ENCODE measurements around the gene MTMR3.
"Not testable (repeated sequence)": the region's sequence is repeated elsewhere in the genome, so short reads cannot be mapped to it uniquely, and the experiment has no call there.

Gene MTMR3

DNA sequence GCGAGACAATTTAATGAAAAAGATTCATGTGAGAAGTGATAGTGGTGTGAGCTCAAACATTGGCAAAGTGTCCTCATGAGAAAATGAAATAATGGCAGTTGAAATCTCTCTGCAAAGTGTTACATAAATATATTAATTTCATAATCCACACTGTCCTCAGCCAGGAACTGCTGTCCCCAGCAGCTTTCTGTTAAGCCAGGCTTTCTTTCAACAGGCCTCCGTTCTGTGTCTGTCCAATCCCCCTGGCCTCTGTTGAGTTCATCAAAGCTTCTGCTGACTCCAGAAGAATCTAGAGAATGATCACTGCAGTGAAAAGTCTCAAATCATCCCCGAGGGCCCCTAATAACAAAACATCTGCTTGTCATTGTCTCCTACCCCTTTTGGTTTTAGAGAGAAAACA is 34.9 kb upstream of the MTMR3 start:
- Histone ChIP-seq H2AK5ac (ENCODE audit: low read length) (no peak overlapping the region), H3K23ac (ENCODE audit: low read length) (no peak overlapping the region), H3K9ac (ENCODE audit: low read length) (no peak overlapping the region), H3K27me3 (ENCODE audit: insufficient read depth, low read length, poor library complexity) (no peaks in the 10 kb centered on the region), H4K5ac (ENCODE audit: low read length) (no peak overlapping the region), H3K4me2 (ENCODE audit: low read length) (no peak overlapping the region), H3K79me1 (ENCODE audit: low read length) (no peaks in the 10 kb centered on the region), H3K4me3 (ENCODE audit: low read length) (no peak overlapping the region), H3K56ac (ENCODE audit: low read length) (no peak overlapping the region), H2BK120ac (ENCODE audit: low read depth, low read length) (no peak overlapping the region), H2BK15ac (replicated peaks; ENCODE audit: low read depth) (no peak overlapping the region), H4K8ac (ENCODE audit: low read depth, low read length) (no peak overlapping the region), H3K36me3 (ENCODE audit: control insufficient read depth, insufficient read depth, low read length) (no peaks in the 10 kb centered on the region), H3K4ac (ENCODE audit: low read depth, low read length) (no peak overlapping the region), H3K18ac (ENCODE audit: low read length) (no peak overlapping the region), H3K79me2 (ENCODE audit: control insufficient read depth, insufficient read depth, low read length) (no peaks in the 10 kb centered on the region), H3K4me1 (ENCODE audit: control insufficient read depth, low read depth, low read length) (no peaks in the 10 kb centered on the region), H2BK5ac (ENCODE audit: low read length) (no peak overlapping the region), H3K27ac (ENCODE audit: low read depth, low read length) (no peak overlapping the region)
- no peak for DNase-seq
- WGBS (ENCODE audit: extremely low coverage, insufficient coverage, low lambda C conversion rate) = no CpG with 5 or more reads among the region's 3 CpGs

DNA sequence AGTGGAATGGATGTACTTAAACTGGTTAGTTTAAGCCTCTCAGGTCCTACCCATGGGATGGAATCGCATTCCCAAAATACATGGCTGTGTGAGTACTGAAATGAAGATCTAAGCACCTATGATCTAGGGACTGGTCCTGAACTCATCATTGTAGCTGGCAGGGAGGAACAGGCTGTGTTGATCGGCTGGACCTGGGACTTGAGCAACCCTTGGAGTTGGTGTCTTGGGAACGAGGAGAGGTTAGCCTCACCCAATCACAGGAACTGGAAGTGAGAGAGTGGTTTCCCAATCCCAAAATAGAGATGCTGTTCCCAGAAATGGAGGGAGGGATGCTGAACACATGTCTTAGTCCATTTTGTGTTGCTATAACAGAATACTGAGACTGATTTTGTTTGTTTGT is 28.5 kb upstream of the MTMR3 start:
- H2BK120ac ChIP-seq (ENCODE audit: low read depth, low read length) = no peak overlapping the region
- no peaks in the 10 kb centered on the region for H3K36me3 ChIP-seq (ENCODE audit: control insufficient read depth, insufficient read depth, low read length)
- DNase-seq = no peak
- H4K5ac ChIP-seq (ENCODE audit: low read length) = no peak overlapping the region
- no peak overlapping the region for H3K4ac ChIP-seq (ENCODE audit: low read depth, low read length)
- H2AK5ac ChIP-seq (ENCODE audit: low read length) = no peak overlapping the region
- no peak overlapping the region for H3K4me3 ChIP-seq (ENCODE audit: low read length)
- H3K18ac ChIP-seq (ENCODE audit: low read length) = no peak overlapping the region
- no peak overlapping the region for H4K8ac ChIP-seq (ENCODE audit: low read depth, low read length)
- no peaks in the 10 kb centered on the region for H3K79me1 ChIP-seq (ENCODE audit: low read length)
- H3K27me3 ChIP-seq (ENCODE audit: insufficient read depth, low read length, poor library complexity) = no peaks in the 10 kb centered on the region
- no peak overlapping the region for H2BK5ac ChIP-seq (ENCODE audit: low read length)
- H3K56ac ChIP-seq (ENCODE audit: low read length) = no peak overlapping the region
- no peak overlapping the region for H3K27ac ChIP-seq (ENCODE audit: low read depth, low read length)
- H3K4me2 ChIP-seq (ENCODE audit: low read length) = no peak overlapping the region
- WGBS (ENCODE audit: extremely low coverage, insufficient coverage, low lambda C conversion rate) = no CpG with 5 or more reads among the region's 3 CpGs
- H3K9ac ChIP-seq (ENCODE audit: low read length) = no peak overlapping the region
- no peak overlapping the region for H3K23ac ChIP-seq (ENCODE audit: low read length)
- no peaks in the 10 kb centered on the region for H3K4me1 ChIP-seq (ENCODE audit: control insufficient read depth, low read depth, low read length)
- H2BK15ac ChIP-seq (replicated peaks; ENCODE audit: low read depth) = no peak overlapping the region
- no peaks in the 10 kb centered on the region for H3K79me2 ChIP-seq (ENCODE audit: control insufficient read depth, insufficient read depth, low read length)

DNA sequence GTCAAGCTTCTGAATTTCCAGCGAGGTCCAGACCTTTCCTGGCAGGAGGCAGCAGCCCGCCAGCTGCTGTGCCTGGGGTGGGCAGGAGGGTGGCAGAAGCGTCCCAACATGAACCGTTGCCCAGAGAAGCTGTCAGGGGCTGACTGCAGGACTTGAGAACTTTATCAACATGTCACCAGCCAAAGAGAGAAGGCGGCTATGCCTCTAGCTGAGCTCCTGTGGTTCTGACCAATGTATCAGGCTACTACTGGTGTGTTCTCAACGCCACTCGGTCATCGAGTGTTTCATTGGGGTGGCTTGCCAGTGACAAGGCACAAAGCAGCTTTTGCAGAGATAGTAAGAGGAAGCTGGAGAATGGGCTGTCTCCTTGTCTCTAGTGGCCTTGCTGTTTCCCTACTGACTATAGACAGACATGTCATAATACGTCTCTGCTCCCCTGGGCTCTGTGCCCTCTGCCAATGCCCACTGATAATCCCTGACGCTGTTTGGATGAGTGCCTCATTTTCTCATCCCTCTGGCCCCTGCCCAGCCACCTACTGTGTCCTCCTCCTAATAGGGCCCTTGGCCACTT is 27.3 kb upstream of the MTMR3 start:
- H3K27ac ChIP-seq (ENCODE audit: low read depth, low read length) = no peak overlapping the region
- no peak overlapping the region for H3K9ac ChIP-seq (ENCODE audit: low read length)
- H3K4me3 ChIP-seq (ENCODE audit: low read length) = no peak overlapping the region
- H2AK5ac ChIP-seq (ENCODE audit: low read length) = no peak overlapping the region
- H4K8ac ChIP-seq (ENCODE audit: low read depth, low read length) = no peak overlapping the region
- H2BK120ac ChIP-seq (ENCODE audit: low read depth, low read length) = no peak overlapping the region
- no peaks in the 10 kb centered on the region for H3K36me3 ChIP-seq (ENCODE audit: control insufficient read depth, insufficient read depth, low read length)
- H3K4me2 ChIP-seq (ENCODE audit: low read length) = no peak overlapping the region
- no peak for DNase-seq
- no peaks in the 10 kb centered on the region for H3K79me2 ChIP-seq (ENCODE audit: control insufficient read depth, insufficient read depth, low read length)
- H3K4ac ChIP-seq (ENCODE audit: low read depth, low read length) = no peak overlapping the region
- WGBS (ENCODE audit: extremely low coverage, insufficient coverage, low lambda C conversion rate) = no CpG with 5 or more reads among the region's 10 CpGs
- no peak overlapping the region for H4K5ac ChIP-seq (ENCODE audit: low read length)
- H2BK15ac ChIP-seq (replicated peaks; ENCODE audit: low read depth) = no peak overlapping the region
- no peak overlapping the region for H3K23ac ChIP-seq (ENCODE audit: low read length)
- no peak overlapping the region for H3K56ac ChIP-seq (ENCODE audit: low read length)
- H3K79me1 ChIP-seq (ENCODE audit: low read length) = no peaks in the 10 kb centered on the region
- H3K18ac ChIP-seq (ENCODE audit: low read length) = no peak overlapping the region
- no peaks in the 10 kb centered on the region for H3K4me1 ChIP-seq (ENCODE audit: control insufficient read depth, low read depth, low read length)
- no peaks in the 10 kb centered on the region for H3K27me3 ChIP-seq (ENCODE audit: insufficient read depth, low read length, poor library complexity)
- H2BK5ac ChIP-seq (ENCODE audit: low read length) = no peak overlapping the region

DNA sequence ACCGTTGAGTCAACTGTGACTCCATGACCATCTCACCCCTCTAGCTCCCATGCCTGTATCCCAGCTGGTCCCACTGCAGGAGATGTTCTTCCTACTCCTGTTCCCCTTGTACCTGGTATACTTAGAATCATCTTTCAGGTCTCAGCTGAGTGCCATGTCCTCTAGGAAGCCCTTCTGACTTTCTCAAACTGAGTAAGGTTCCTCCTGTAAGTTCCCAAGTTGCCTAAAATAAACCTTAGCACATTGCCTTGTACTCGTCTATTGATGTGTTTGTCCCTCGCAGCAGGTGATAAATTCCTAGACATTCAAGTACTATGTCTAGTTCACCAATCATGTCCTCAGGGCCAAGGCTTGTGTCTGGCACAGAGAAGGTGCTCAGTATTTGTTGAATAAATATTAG is 26.5 kb upstream of the MTMR3 start:
- no peak for DNase-seq
- Histone ChIP-seq H2AK5ac (ENCODE audit: low read length) (no peak overlapping the region), H2BK15ac (replicated peaks; ENCODE audit: low read depth) (no peak overlapping the region), H3K27ac (ENCODE audit: low read depth, low read length) (no peak overlapping the region), H4K5ac (ENCODE audit: low read length) (no peak overlapping the region), H2BK120ac (ENCODE audit: low read depth, low read length) (no peak overlapping the region), H3K79me1 (ENCODE audit: low read length) (no peaks in the 10 kb centered on the region), H3K9ac (ENCODE audit: low read length) (no peak overlapping the region), H3K56ac (ENCODE audit: low read length) (no peak overlapping the region), H4K8ac (ENCODE audit: low read depth, low read length) (no peak overlapping the region), H3K27me3 (ENCODE audit: insufficient read depth, low read length, poor library complexity) (no peaks in the 10 kb centered on the region), H3K4me2 (ENCODE audit: low read length) (no peak overlapping the region), H2BK5ac (ENCODE audit: low read length) (no peak overlapping the region), H3K4ac (ENCODE audit: low read depth, low read length) (no peak overlapping the region), H3K36me3 (ENCODE audit: control insufficient read depth, insufficient read depth, low read length) (no peaks in the 10 kb centered on the region), H3K4me1 (ENCODE audit: control insufficient read depth, low read depth, low read length) (no peaks in the 10 kb centered on the region), H3K23ac (ENCODE audit: low read length) (no peak overlapping the region), H3K79me2 (ENCODE audit: control insufficient read depth, insufficient read depth, low read length) (no peaks in the 10 kb centered on the region), H3K4me3 (ENCODE audit: low read length) (no peak overlapping the region), H3K18ac (ENCODE audit: low read length) (no peak overlapping the region)
- WGBS (ENCODE audit: extremely low coverage, insufficient coverage, low lambda C conversion rate) = no CpG with 5 or more reads among the region's 3 CpGs

DNA sequence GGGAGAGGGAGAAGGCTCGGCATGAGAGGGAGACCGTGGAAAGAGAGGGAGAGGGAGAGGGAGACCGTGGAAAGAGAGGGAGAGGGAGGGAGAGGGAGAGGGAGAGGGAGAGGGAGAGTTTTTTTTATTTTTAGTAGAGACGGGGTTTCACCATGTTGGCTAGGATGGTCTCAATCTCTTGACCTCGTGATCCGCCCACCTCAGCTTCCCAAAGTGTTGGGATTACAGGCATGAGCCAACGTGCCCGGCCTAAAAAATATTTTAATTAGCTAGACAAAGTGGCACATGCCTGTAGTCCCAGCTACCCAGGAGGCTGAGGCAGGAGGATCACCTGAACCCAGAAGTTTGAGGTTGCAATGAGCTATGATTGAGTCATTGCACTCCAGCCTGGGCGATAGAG is 23.9 kb upstream of the MTMR3 start:
- no CpG with 5 or more reads among the region's 9 CpGs for WGBS (ENCODE audit: extremely low coverage, insufficient coverage, low lambda C conversion rate)
- H2AK5ac ChIP-seq (ENCODE audit: low read length); H3K27me3 ChIP-seq (ENCODE audit: insufficient read depth, low read length, poor library complexity); H3K56ac ChIP-seq (ENCODE audit: low read length); H3K36me3 ChIP-seq (ENCODE audit: control insufficient read depth, insufficient read depth, low read length); H3K79me2 ChIP-seq (ENCODE audit: control insufficient read depth, insufficient read depth, low read length); H2BK15ac ChIP-seq (replicated peaks; ENCODE audit: low read depth); H3K9ac ChIP-seq (ENCODE audit: low read length); H2BK120ac ChIP-seq (ENCODE audit: low read depth, low read length); H4K8ac ChIP-seq (ENCODE audit: low read depth, low read length); H3K4me1 ChIP-seq (ENCODE audit: control insufficient read depth, low read depth, low read length); H3K4ac ChIP-seq (ENCODE audit: low read depth, low read length); H2BK5ac ChIP-seq (ENCODE audit: low read length); H3K79me1 ChIP-seq (ENCODE audit: low read length); H3K4me3 ChIP-seq (ENCODE audit: low read length); H3K27ac ChIP-seq (ENCODE audit: low read depth, low read length); H4K5ac ChIP-seq (ENCODE audit: low read length); H3K23ac ChIP-seq (ENCODE audit: low read length); H3K4me2 ChIP-seq (ENCODE audit: low read length); DNase-seq; H3K18ac ChIP-seq (ENCODE audit: low read length): not testable (repeated sequence)

DNA sequence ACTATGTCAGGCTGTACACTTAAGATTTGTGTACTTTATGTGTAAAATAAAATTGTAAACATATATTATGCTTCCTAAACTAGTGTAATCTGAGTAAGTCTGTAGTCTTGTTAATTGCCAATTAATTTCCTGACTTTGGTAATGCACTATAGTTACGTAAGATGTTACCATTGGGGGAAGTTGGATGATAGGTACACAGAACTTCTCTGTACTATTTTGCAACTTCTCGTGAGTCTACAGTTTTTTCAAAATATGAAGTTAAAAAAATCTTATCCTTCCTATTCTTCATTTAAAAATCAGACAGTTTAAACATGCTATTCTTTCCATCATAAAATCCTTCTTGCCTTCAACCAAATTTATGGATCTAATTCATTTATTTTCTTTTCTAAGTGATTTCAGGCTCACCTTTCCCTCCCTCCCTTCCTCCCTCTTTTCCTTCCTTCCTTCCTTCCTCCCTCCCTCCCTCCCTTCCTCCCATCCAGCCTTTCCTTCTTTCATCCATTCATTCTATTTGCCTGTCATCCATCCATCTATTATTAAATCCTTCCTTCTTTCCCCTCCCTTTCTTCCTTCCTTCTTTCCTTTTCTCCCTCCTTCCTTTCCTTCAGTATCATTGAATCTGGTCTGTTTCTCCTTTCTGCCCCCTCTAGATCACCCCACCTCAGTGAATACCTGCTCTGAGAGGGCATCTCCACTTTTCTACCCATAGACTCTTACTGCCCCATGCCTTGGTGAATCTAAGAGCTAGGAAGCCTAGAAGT is 22.8 kb upstream of the MTMR3 start:
- H3K4me3 ChIP-seq (ENCODE audit: low read length) = no peak overlapping the region
- no peak overlapping the region for H2BK5ac ChIP-seq (ENCODE audit: low read length)
- no peaks in the 10 kb centered on the region for H3K36me3 ChIP-seq (ENCODE audit: control insufficient read depth, insufficient read depth, low read length)
- H4K5ac ChIP-seq (ENCODE audit: low read length) = no peak overlapping the region
- no CpG with 5 or more reads among the region's 2 CpGs for WGBS (ENCODE audit: extremely low coverage, insufficient coverage, low lambda C conversion rate)
- no peak overlapping the region for H3K56ac ChIP-seq (ENCODE audit: low read length)
- H3K4me2 ChIP-seq (ENCODE audit: low read length) = no peak overlapping the region
- H2AK5ac ChIP-seq (ENCODE audit: low read length) = no peak overlapping the region
- H4K8ac ChIP-seq (ENCODE audit: low read depth, low read length) = no peak overlapping the region
- no peak overlapping the region for H2BK15ac ChIP-seq (replicated peaks; ENCODE audit: low read depth)
- no peak for DNase-seq
- H3K4ac ChIP-seq (ENCODE audit: low read depth, low read length) = no peak overlapping the region
- H3K79me1 ChIP-seq (ENCODE audit: low read length) = no peaks in the 10 kb centered on the region
- H3K27me3 ChIP-seq (ENCODE audit: insufficient read depth, low read length, poor library complexity) = no peaks in the 10 kb centered on the region
- H3K79me2 ChIP-seq (ENCODE audit: control insufficient read depth, insufficient read depth, low read length) = no peaks in the 10 kb centered on the region
- H3K23ac ChIP-seq (ENCODE audit: low read length) = no peak overlapping the region
- no peak overlapping the region for H2BK120ac ChIP-seq (ENCODE audit: low read depth, low read length)
- H3K18ac ChIP-seq (ENCODE audit: low read length) = no peak overlapping the region
- H3K4me1 ChIP-seq (ENCODE audit: control insufficient read depth, low read depth, low read length) = no peaks in the 10 kb centered on the region
- no peak overlapping the region for H3K27ac ChIP-seq (ENCODE audit: low read depth, low read length)
- no peak overlapping the region for H3K9ac ChIP-seq (ENCODE audit: low read length)
